Caco-2 (cell line): ENCODE data around the gene TMC6. TPM values are rescaled to one million over a fixed set of nuclear protein-coding genes. Genes with fewer than 3 reads are reported as not detected.

Experiments
- BruUV-seq: library from RNA; stranded (reverse); fragments of 400-500 nt; replicated peaks from 2 replicates; lab custom pipeline; 2021; lab: Mats Ljungman, UMichigan
- CTCF ChIA-PET: fragments of 300-600 bp; sonication (Branson Sonifier 250); formaldehyde crosslinking; loops from one replicate; lab custom pipeline; 2022; ENCODE audit warnings: antibody characterized with exemption; lab: Charles Lee
- POLR2A ChIA-PET: fragments of 300-600 bp; sonication (Branson Sonifier 250); formaldehyde crosslinking; loops from one replicate; lab custom pipeline; 2022; ENCODE audit warnings: antibody characterized with exemption; lab: Charles Lee
- DNase-seq, 2 experiments: peaks; one replicate each; pipeline versions ENCODE4 v3.0.0 to v3.0.0-alpha.2; 2020 to 2022
- H3K27me3 ChIP-seq: replicated peaks from 2 replicates; pipeline ENCODE4 v1.6.0; 2011; ENCODE audit warnings: low read length; ENCODE audit not compliant: control insufficient read depth, insufficient read depth
- H3K36me3 ChIP-seq: 2 replicates; pipeline ENCODE4 v1.5.1; 2011; ENCODE audit warnings: low read length; ENCODE audit not compliant: control insufficient read depth, insufficient read depth
- H3K4me1 ChIP-seq: fragments of 250-450 bp; sonication (Bioruptor Pico); 2 replicates; pipeline ENCODE4 v1.5.1; 2020; ENCODE audit warnings: mild to moderate bottlenecking
- H3K4me3 ChIP-seq: 2 replicates; pipeline ENCODE4 v1.5.1; 2011; ENCODE audit warnings: low read depth, mild to moderate bottlenecking, control low read depth, low read length
- H3K9me3 ChIP-seq: fragments of 250-450 bp; sonication (Bioruptor Pico); 2 replicates; pipeline ENCODE4 v1.5.1; 2020; ENCODE audit warnings: mild to moderate bottlenecking, moderate library complexity
- H3K27ac Mint-ChIP-seq: one replicate; pipeline ENCODE4 v1.8.0; 2022; ENCODE audit warnings: mixed read lengths; ENCODE audit not compliant: unreplicated experiment
- H3K27me3 Mint-ChIP-seq: one replicate; pipeline ENCODE4 v1.8.0; 2022; ENCODE audit warnings: mixed read lengths; ENCODE audit not compliant: insufficient read depth, unreplicated experiment
- H3K36me3 Mint-ChIP-seq: one replicate; pipeline ENCODE4 v1.8.0; 2022; ENCODE audit warnings: mild to moderate bottlenecking, mixed read lengths; ENCODE audit not compliant: insufficient read depth, unreplicated experiment
- H3K4me1 Mint-ChIP-seq: one replicate; pipeline ENCODE4 v1.8.0; 2022; ENCODE audit warnings: low read depth, mixed read lengths; ENCODE audit not compliant: unreplicated experiment
- H3K4me3 Mint-ChIP-seq: one replicate; pipeline ENCODE4 v1.8.0; 2022; ENCODE audit warnings: mild to moderate bottlenecking, moderate library complexity, mixed read lengths; ENCODE audit not compliant: unreplicated experiment
- H3K9me3 Mint-ChIP-seq: one replicate; pipeline ENCODE4 v1.8.0; 2022; ENCODE audit warnings: mixed read lengths; ENCODE audit not compliant: unreplicated experiment
- intact Hi-C: fragments of 100-400 bp; cut with micrococcal nuclease; formaldehyde crosslinking; loops from one replicate; pipeline ENCODE4 v1.10.0; 2022; ENCODE audit not compliant: unreplicated experiment
- total RNA-seq: library from RNA; stranded (reverse); gene quantifications from 2 replicates; pipeline ENCODE4 v1.2.3, GENCODE V29; 2022
- TF ChIP-seq, protein P1 (sequence below), 2 experiments: fragments of 200-600 bp in 1 of 2; IDR thresholded peaks; 1 replicate in 1 of 2; 2 replicates in 1 of 2; pipeline versions ENCODE4 v1.5.1 to v1.8.0; 2011 to 2022; ENCODE audit warnings: antibody characterized with exemption in 1 of 2, control low read depth in 1 of 2, inconsistent platforms in 1 of 2, low read depth in 1 of 2, low read length in 1 of 2, mild to moderate bottlenecking in 1 of 2, moderate library complexity in 1 of 2; ENCODE audit not compliant: insufficient read depth in 1 of 2, severe bottlenecking in 1 of 2, unreplicated experiment in 1 of 2

TMC6 gene
- total RNA-seq, 1 experiment from 2014 or later: 77.7 TPM

DNA sequence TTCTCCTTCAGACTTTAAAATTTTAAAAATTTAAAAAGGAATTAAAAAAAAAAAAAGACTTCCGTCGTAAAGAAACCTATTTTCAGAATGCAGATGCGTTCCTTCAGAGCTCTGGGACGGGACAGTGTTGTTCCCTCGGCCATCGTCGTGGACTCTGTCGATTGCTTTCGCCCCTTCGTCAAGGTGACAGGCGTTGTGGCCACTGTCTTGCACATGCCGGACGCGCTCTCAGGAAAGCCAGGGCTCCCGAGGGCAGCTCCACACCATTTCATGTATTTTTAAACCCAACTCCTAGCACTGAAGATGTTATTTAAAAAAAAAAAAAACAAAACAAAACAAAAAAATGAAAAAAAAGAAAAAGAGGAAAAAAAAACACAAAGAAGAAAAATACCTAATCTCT is 22.3 kb downstream of the TMC6 start:
- H3K9me3 ChIP-seq: no peaks in the 10 kb centered on the region
- CTCF ChIA-PET: interaction anchor here (1.0 kb wide), 2 partner anchors 21 to 70 kb away, joined by 3 to 4 read pairs; no protein-coding TSS in a partner anchor
- no peaks in the 10 kb centered on the region; the same call in 1 of the 2 replicates for H3K36me3 ChIP-seq
- intact Hi-C loops: no loop called here
- H3K27me3 ChIP-seq: no peaks in the 10 kb centered on the region
- H3K27me3 Mint-ChIP-seq: no peaks in the 10 kb centered on the region
- H3K4me3 Mint-ChIP-seq: no peak overlapping the region
- POLR2A ChIA-PET: no interaction called here
- BruUV-seq: TSS peak; percentile 30
- H3K27ac Mint-ChIP-seq: no peak overlapping the region
- no peaks in the 10 kb centered on the region for H3K4me1 Mint-ChIP-seq
- peaks cover 7% of the 10 kb centered on the region for H3K4me1 ChIP-seq
- no peak overlapping the region for H3K4me3 ChIP-seq
- peaks cover 9% of the 10 kb centered on the region for H3K9me3 Mint-ChIP-seq
- DNase-seq: no peak
- H3K36me3 Mint-ChIP-seq: peaks cover 18% of the 10 kb centered on the region
- TF ChIP-seq, protein P1, sequence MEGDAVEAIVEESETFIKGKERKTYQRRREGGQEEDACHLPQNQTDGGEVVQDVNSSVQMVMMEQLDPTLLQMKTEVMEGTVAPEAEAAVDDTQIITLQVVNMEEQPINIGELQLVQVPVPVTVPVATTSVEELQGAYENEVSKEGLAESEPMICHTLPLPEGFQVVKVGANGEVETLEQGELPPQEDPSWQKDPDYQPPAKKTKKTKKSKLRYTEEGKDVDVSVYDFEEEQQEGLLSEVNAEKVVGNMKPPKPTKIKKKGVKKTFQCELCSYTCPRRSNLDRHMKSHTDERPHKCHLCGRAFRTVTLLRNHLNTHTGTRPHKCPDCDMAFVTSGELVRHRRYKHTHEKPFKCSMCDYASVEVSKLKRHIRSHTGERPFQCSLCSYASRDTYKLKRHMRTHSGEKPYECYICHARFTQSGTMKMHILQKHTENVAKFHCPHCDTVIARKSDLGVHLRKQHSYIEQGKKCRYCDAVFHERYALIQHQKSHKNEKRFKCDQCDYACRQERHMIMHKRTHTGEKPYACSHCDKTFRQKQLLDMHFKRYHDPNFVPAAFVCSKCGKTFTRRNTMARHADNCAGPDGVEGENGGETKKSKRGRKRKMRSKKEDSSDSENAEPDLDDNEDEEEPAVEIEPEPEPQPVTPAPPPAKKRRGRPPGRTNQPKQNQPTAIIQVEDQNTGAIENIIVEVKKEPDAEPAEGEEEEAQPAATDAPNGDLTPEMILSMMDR (IDR thresholded peaks at IDR 0.05; ENCODE audit: insufficient read depth in 1 of 2, low read depth in 1 of 2, low read length in 1 of 2, severe bottlenecking in 1 of 2, unreplicated experiment in 1 of 2): no peak

DNA sequence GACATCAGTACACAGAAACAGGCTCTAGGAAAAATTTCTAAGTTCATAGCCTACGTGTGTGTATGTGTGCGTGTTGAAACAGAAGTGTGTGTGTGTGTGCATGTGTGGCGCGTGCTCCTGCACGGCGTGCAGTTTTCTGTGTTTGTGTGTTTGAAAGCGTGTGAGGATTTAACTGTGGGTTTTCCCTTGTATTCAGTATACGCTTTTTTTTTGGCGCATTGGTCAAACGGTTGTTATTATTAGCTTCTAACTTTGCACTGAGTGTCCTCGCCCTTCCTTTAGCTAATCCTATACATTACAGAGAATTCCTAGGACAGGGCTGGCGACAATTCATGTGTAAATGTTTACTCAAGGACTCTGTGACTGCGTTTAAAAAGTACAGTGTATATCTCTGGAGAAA is 23.0 kb downstream of the TMC6 start:
- intact Hi-C loops: no loop called here
- BruUV-seq: no TSS peak

DNA sequence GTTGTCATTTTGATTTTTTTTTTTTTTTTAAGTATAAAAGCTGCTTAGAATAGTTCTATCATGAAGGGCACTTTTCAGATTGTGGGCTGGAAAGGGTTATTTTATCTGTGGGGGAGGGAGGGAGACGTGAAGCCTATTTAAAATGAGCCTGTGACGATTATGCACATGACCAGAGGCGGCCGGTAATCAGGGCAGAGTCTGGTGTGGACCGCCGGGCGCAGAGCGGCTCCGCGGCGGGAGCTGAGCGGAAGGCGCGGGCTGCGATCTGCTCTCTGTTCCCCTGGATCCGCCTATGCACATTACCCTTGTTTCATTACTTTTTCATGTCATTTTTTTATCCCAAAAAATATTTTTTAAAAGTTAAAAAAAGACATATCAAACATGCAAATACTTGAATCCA is 23.5 kb downstream of the TMC6 start:
- H3K4me3 ChIP-seq: no peak overlapping the region
- 0 out of 2 replicates have a peak, but pooled peaks cover 3% of the 10 kb centered on the region for H3K9me3 ChIP-seq
- no peaks in the 10 kb centered on the region for H3K27me3 ChIP-seq
- H3K36me3 ChIP-seq: no peaks in the 10 kb centered on the region; the same call in 1 of the 2 replicates
- ChIA-PET CTCF (interaction anchor here (1.0 kb wide), 2 partner anchors 20 to 71 kb away, joined by 3 to 4 read pairs; no protein-coding TSS in a partner anchor), POLR2A (no interaction called here)
- Mint-ChIP-seq H3K9me3 (peaks cover 14% of the 10 kb centered on the region), H3K4me3 (no peak overlapping the region), H3K36me3 (peaks cover 20% of the 10 kb centered on the region), H3K27me3 (no peaks in the 10 kb centered on the region), H3K27ac (peak overlapping the region; percentile 25), H3K4me1 (no peaks in the 10 kb centered on the region)
- DNase-seq: no peak
- TF ChIP-seq, protein P1 (IDR thresholded peaks at IDR 0.05; ENCODE audit: insufficient read depth in 1 of 2, low read depth in 1 of 2, low read length in 1 of 2, severe bottlenecking in 1 of 2, unreplicated experiment in 1 of 2): no peak
- H3K4me1 ChIP-seq: peaks cover 7% of the 10 kb centered on the region
- BruUV-seq: no TSS peak
- intact Hi-C loops: no loop called here

More for the DNA sequence above, 23.0 kb downstream of the TMC6 start:
- no peaks in the 10 kb centered on the region for H3K27me3 Mint-ChIP-seq
- no peak overlapping the region for H3K4me3 Mint-ChIP-seq
- peak overlapping the region; percentile 25 for H3K27ac Mint-ChIP-seq
- Histone ChIP-seq H3K27me3 (no peaks in the 10 kb centered on the region), H3K4me3 (no peak overlapping the region), H3K4me1 (peaks cover 7% of the 10 kb centered on the region), H3K9me3 (no peaks in the 10 kb centered on the region), H3K36me3 (no peaks in the 10 kb centered on the region; the same call in 1 of the 2 replicates)
- ChIA-PET POLR2A (no interaction called here), CTCF (interaction anchor here (0.7 to 1.0 kb wide), 3 partner anchors 21 to 71 kb away, joined by 3 to 4 read pairs (median 3); no protein-coding TSS in a partner anchor)
- DNase-seq: no peak
- peaks cover 18% of the 10 kb centered on the region for H3K36me3 Mint-ChIP-seq
- TF ChIP-seq, protein P1 (IDR thresholded peaks at IDR 0.05; ENCODE audit: insufficient read depth in 1 of 2, low read depth in 1 of 2, low read length in 1 of 2, severe bottlenecking in 1 of 2, unreplicated experiment in 1 of 2): no peak
- peaks cover 14% of the 10 kb centered on the region for H3K9me3 Mint-ChIP-seq
- H3K4me1 Mint-ChIP-seq: no peaks in the 10 kb centered on the region
